Measurements from ENCODE around the gene C2orf80. TPM values are rescaled to one million over a fixed set of nuclear protein-coding genes. Genes with fewer than 3 reads are reported as not detected.
"Not testable (repeated sequence)": the region's sequence is repeated elsewhere in the genome, so short reads cannot be mapped to it uniquely, and the experiment has no call there.

The C2orf80 gene
- total RNA-seq, 4 donors from 2014 or later = not detected

DNA sequence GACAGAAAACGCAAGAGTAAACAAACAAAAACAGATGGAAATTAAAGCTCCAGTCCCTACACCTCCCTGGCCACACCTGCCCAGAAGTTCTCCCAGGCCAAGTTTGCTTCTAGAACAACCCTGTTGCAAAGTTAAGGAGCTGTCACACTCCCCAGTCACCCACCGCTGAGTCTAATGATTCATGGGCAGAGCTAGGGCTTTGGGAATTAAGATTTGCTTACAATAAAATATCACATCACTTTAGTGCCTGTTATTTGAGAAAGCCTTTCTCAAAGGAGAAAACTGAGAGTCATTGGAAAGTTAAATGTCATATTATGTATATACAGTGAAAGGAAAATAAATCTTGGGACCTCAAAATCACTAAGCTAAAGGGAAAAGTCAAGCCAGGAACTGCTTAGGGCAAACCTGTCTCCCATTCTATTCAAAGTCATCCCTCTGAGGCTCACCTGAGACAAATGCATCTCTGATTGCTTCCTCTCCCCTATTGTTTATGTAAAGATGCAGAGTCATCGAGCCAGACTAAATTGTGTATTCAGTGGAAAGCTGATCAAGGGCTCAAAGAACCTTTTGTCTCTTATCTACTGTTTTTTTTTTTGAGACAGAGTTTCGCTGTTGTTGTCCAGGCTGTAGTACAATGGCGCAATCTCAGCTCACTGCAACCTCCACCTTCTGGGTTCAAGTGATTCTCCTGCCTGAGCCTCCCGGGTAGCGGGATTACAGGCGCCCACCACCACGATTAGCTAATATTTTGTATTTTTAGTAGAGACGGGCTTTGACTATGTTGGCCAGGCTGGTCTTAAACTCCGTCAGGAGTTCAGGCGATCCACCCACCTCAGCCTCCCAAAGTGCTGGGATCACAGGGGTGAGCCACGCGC lies 46.7 kb downstream of the C2orf80 start:
- Histone ChIP-seq H3K4me1 (no peaks in the 10 kb centered on the region), H3K27ac (replicated peaks in 1 of 4) (no peak overlapping the region), H3K9me3 (no peaks in the 10 kb centered on the region), H3K27me3 (no peaks in the 10 kb centered on the region), H3K36me3 (no peaks in the 10 kb centered on the region), H3K4me3 (no peak overlapping the region)
- intact Hi-C loops (cut with DNase I) = no loop called here
- 72% methylated on average over 14 of the region's 14 CpGs for WGBS
- TF ChIP-seq, protein P1, sequence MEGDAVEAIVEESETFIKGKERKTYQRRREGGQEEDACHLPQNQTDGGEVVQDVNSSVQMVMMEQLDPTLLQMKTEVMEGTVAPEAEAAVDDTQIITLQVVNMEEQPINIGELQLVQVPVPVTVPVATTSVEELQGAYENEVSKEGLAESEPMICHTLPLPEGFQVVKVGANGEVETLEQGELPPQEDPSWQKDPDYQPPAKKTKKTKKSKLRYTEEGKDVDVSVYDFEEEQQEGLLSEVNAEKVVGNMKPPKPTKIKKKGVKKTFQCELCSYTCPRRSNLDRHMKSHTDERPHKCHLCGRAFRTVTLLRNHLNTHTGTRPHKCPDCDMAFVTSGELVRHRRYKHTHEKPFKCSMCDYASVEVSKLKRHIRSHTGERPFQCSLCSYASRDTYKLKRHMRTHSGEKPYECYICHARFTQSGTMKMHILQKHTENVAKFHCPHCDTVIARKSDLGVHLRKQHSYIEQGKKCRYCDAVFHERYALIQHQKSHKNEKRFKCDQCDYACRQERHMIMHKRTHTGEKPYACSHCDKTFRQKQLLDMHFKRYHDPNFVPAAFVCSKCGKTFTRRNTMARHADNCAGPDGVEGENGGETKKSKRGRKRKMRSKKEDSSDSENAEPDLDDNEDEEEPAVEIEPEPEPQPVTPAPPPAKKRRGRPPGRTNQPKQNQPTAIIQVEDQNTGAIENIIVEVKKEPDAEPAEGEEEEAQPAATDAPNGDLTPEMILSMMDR (IDR thresholded peaks at IDR 0.05) = no peak
- TF ChIP-seq POLR2AphosphoS5 (IDR thresholded peaks at IDR 0.05) (no peak), EP300 (IDR thresholded peaks at IDR 0.05) (no peak), POLR2A (IDR thresholded peaks at IDR 0.05; ENCODE audit: low read depth) (no peak)
- DNase-seq (ENCODE audit: extremely low spot score) = no peak

DNA sequence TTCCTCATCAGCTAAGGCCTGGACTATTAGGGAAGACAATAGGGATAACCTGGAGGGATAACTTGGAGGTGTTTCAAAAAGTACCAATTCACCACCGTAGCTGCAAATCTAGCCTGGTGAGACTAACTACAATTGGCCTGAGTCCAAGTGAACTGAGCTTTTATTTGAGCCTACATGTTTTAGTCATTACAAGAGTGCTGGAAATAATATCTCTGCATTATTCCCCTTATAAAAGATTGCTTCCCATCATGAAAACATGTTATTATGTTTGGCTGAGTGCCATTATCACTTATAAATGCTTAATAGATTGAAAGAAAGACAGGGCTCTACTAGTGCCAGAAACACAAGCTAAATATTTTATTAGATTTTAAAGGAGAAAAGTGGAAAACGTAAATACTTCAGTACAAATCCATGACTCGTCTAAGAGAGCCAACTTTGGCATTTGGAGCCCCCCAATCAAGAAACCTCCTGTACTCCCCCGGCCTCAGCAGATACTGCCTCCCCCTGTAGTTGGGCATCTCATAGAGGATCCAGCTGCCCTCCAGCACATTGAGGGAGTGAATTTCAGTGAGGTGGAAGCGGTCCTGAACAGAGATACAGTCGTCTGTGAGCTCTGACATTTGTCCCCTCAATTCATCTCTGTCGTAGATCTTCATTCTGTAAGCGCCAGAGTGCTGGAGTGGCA lies 47.4 kb downstream of the C2orf80 start:
- H3K27ac ChIP-seq (replicated peaks in 1 of 4) = no peak overlapping the region
- no peaks in the 10 kb centered on the region for H3K36me3 ChIP-seq
- no peak for DNase-seq (ENCODE audit: extremely low spot score)
- TF ChIP-seq POLR2AphosphoS5 (IDR thresholded peaks at IDR 0.05) (no peak), POLR2A (IDR thresholded peaks at IDR 0.05; ENCODE audit: low read depth) (no peak), EP300 (IDR thresholded peaks at IDR 0.05) (no peak)
- TF ChIP-seq, protein P1 (IDR thresholded peaks at IDR 0.05) = no peak
- 27% methylated on average over 8 of the region's 8 CpGs for WGBS
- intact Hi-C loops (cut with DNase I) = no loop called here
- peaks cover 0 to 1% (median 0%) of the 10 kb centered on the region in 4 donors for H3K4me1 ChIP-seq
- no peaks in the 10 kb centered on the region for H3K27me3 ChIP-seq
- H3K4me3 ChIP-seq = no peak overlapping the region
- no peaks in the 10 kb centered on the region for H3K9me3 ChIP-seq

DNA sequence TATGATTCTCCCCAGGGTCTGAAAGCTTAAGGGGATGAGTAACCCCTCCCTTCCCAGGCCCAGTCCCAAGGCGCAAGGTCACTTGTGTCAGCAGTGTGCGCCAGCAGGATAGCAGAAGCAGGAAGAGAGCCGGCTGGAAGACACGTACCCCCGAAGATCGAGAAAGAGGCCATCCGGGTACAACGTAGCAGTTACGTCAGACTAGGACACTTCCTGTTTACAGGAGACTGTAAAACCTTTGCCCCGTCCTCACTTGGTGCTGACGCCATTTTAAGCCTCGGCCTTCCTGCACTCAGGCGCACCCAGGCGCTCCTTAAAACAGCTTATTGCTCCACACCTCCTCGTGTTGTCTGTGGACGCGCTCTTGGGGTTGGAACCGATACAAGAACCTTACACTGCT lies 50.4 kb downstream of the C2orf80 start:
- WGBS = 91% methylated on average over 18 of the region's 18 CpGs
- DNase-seq (ENCODE audit: extremely low spot score) = no peak

DNA sequence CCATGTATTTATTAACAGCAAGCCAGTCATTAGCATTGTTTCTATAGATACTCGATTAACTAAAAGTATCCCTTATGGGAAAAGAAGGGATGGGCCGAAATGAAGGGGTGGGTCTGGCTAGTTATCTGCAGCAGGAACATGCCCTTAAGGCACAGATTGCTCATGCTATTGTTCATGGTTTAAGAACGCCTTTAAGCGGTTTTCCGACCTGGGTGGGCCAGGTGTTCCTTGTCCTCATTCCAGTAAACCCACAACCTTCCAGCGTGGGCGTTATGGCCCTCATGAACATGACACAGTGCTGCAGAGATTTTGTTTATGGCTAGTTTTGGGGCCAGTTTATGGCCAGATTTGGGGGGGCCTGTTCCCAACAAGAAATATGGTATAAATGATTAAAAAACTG lies 51.5 kb downstream of the C2orf80 start:
- H3K27ac ChIP-seq (replicated peaks in 1 of 4); H3K27me3 ChIP-seq; intact Hi-C loops (cut with DNase I); H3K9me3 ChIP-seq; H3K36me3 ChIP-seq; H3K4me3 ChIP-seq; DNase-seq (ENCODE audit: extremely low spot score): not testable (repeated sequence)
- 93% methylated on average over 7 of the region's 7 CpGs for WGBS
- H3K4me1 ChIP-seq = peaks cover 0 to 22% (median 19%) of the 10 kb centered on the region in 4 donors

More for the DNA sequence above, 50.4 kb downstream of the C2orf80 start:
- no peak overlapping the region for H3K4me3 ChIP-seq
- H3K27me3 ChIP-seq = no peaks in the 10 kb centered on the region
- peaks cover 0 to 22% (median 19%) of the 10 kb centered on the region in 4 donors for H3K4me1 ChIP-seq
- no peak overlapping the region for H3K27ac ChIP-seq (replicated peaks in 1 of 4)
- TF ChIP-seq, protein P1 (IDR thresholded peaks at IDR 0.05) = no peak
- TF ChIP-seq EP300 (IDR thresholded peaks at IDR 0.05) (no peak), POLR2AphosphoS5 (IDR thresholded peaks at IDR 0.05) (no peak), POLR2A (IDR thresholded peaks at IDR 0.05; ENCODE audit: low read depth) (no peak)
- intact Hi-C loops (cut with DNase I) = no loop called here
- H3K9me3 ChIP-seq = no peaks in the 10 kb centered on the region
- H3K36me3 ChIP-seq = no peaks in the 10 kb centered on the region

DNA sequence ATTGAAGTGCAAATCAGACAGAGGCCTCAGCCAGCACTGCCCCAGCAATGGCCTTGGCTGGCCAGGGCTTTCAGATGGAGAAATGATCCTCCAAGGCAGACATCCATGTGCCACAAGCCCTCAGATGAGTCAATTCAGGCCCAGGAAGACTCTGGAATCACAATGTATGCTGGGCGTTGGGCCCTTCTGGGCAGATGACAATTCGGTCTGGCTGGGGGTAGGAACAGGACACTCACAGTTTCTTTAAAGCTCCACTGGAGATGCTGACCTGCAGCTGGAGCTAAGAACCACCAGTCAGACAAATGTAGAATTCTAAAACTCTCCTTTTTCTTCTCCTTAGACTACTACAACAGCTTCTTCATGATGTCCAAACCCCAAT lies 53.1 kb downstream of the C2orf80 start:
- Histone ChIP-seq H3K4me3 (no peak overlapping the region), H3K36me3 (no peaks in the 10 kb centered on the region), H3K9me3 (no peaks in the 10 kb centered on the region), H3K27me3 (no peaks in the 10 kb centered on the region), H3K27ac (replicated peaks in 1 of 4) (peak overlapping the region in 2 of 4 donors; percentile 27 to 48), H3K4me1 (peaks cover 0 to 22% (median 19%) of the 10 kb centered on the region in 4 donors)
- TF ChIP-seq EP300 (IDR thresholded peaks at IDR 0.05) (no peak), POLR2A (IDR thresholded peaks at IDR 0.05; ENCODE audit: low read depth) (no peak), POLR2AphosphoS5 (IDR thresholded peaks at IDR 0.05) (no peak)
- TF ChIP-seq, protein P1 (IDR thresholded peaks at IDR 0.05) = no peak
- intact Hi-C loops (cut with DNase I) = no loop called here
- no CpG with 5 or more reads among the region's 2 CpGs for WGBS
- DNase-seq (ENCODE audit: extremely low spot score) = no peak
